ENCODE data around the gene LAMTOR4. TPM values are rescaled to one million over a fixed set of nuclear protein-coding genes. Genes with fewer than 3 reads are reported as not detected.

The LAMTOR4 gene
- total and polyA plus RNA-seq, 2 of the 13 experiments (the other 11 are each of a cell fraction or from before 2014, with no cell fraction given) = 115 to 118 TPM

DNA sequence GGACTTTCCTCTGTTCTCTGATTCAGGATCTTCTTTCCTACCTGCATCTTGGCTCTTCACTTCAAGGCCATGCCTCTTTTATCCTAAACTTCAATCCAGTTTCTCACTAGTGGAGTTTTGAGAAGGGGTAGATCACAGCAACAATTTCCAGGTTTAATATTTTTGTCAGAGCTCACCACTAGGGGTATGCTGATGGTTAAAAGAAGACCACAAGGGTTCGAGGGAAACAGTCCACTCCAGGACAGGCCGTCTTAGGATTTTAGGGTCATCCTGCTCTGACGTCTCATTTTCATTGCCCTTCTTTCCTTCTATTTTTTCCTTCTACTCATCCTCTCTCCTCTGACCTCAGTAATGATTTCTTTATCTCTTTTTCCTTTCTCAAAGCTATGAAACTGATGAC, 40.3 kb downstream of the LAMTOR4 start:
- peak; percentile 65 for ATAC-seq
- Histone ChIP-seq H2AFZ (ENCODE audit: low read length) (no peak overlapping the region), H3K79me2 (ENCODE audit: insufficient read depth, low read length) (no peaks in the 10 kb centered on the region), H3K4me3 (replicated peaks in 1 of 3; ENCODE audit: insufficient read depth in 1 of 3, low read depth in 2 of 3, low read length in 3 of 3) (no peak overlapping the region), H3K27me3 (ENCODE audit: control insufficient read depth in 1 of 2, insufficient read depth in 2 of 2, low read length in 2 of 2) (peaks cover 1 to 4% of the 10 kb centered on the region in 2 experiments; a peak in 2 of 5 replicates), H3K9ac (ENCODE audit: insufficient read depth, low read depth, low read length) (no peak overlapping the region), H3K4me1 (ENCODE audit: insufficient read depth, low read length) (peaks cover 8% of the 10 kb centered on the region; the same call in 1 of the 2 replicates), H3K9me3 (ENCODE audit: low read length) (no peaks in the 10 kb centered on the region), H3K27ac (ENCODE audit: extremely low read length, insufficient read depth, low read length) (no peak overlapping the region), H4K20me1 (ENCODE audit: insufficient read depth, low read length) (no peaks in the 10 kb centered on the region), H3K36me3 (replicated peaks in 1 of 2; ENCODE audit: control insufficient read depth in 1 of 2, insufficient read depth in 2 of 2, low read length in 2 of 2) (no peaks in the 10 kb centered on the region), H3K4me2 (ENCODE audit: low read depth, low read length) (no peak overlapping the region)
- BruUV-seq (replicated peaks) = no TSS peak
- in situ Hi-C loops (cut with HindIII; ENCODE audit: extremely low pct_ligation_motif_present, low pct_unique_long_range_greater_than_20kb) (no loop called here), intact Hi-C loops (cut with micrococcal nuclease; ENCODE audit: unreplicated experiment) (no loop called here)
- CTCF ChIA-PET (ENCODE audit: low intra/inter-chr PET ratio, low total read pairs) = interaction anchor here (0.6 to 2.0 kb wide), 2 partner anchors 56 to 156 kb away, joined by 3 to 6 read pairs; no protein-coding TSS in a partner anchor
- WGBS (ENCODE audit: low lambda C conversion rate) = 2% methylated on average over 3 of the region's 3 CpGs
- FAIRE-seq = no peak
- no peak for DNase-seq (ENCODE audit: low spot score)
- TF ChIP-seq SKI (IDR thresholded peaks at IDR 0.05; ENCODE audit: partially characterized antibody) (no peak), MTA1 (CRISPR knock-in tag; IDR thresholded peaks at IDR 0.05; ENCODE audit: borderline replicate concordance) (no peak), FUBP1 (CRISPR knock-in tag; IDR thresholded peaks at IDR 0.05; ENCODE audit: borderline replicate concordance) (no peak), ZNF746 (CRISPR knock-in tag; IDR thresholded peaks at IDR 0.05) (no peak), ZBTB34 (CRISPR knock-in tag; IDR thresholded peaks at IDR 0.05) (no peak), SUZ12 (IDR thresholded peaks at IDR 0.05; ENCODE audit: low read depth, low read length) (no peak), NR2C2 (CRISPR knock-in tag; IDR thresholded peaks at IDR 0.05; ENCODE audit: borderline replicate concordance) (no peak), NR3C1 (CRISPR knock-in tag; IDR thresholded peaks at IDR 0.05) (no peak), ZNF24 (IDR thresholded peaks at IDR 0.05) (no peak), GPBP1L1 (CRISPR knock-in tag; IDR thresholded peaks at IDR 0.05) (no peak), CCAR2 (optimal IDR thresholded peaks at IDR 0.05; ENCODE audit: low read depth, low read length) (no peak)
- POLR2A ChIA-PET = no interaction called here
